ENCODE data around the gene EED. TPM values are rescaled to one million over a fixed set of nuclear protein-coding genes. Genes with fewer than 3 reads are reported as not detected.
A peak's percentile ranks its signal among the peaks of the same experiment; 100 is the strongest.

EED gene
- total and polyA plus RNA-seq, 9 of the 15 experiments (the other 6 are each of a cell fraction or from before 2014, with no cell fraction given), result 33.0 to 110 (median 55.1) TPM

DNA sequence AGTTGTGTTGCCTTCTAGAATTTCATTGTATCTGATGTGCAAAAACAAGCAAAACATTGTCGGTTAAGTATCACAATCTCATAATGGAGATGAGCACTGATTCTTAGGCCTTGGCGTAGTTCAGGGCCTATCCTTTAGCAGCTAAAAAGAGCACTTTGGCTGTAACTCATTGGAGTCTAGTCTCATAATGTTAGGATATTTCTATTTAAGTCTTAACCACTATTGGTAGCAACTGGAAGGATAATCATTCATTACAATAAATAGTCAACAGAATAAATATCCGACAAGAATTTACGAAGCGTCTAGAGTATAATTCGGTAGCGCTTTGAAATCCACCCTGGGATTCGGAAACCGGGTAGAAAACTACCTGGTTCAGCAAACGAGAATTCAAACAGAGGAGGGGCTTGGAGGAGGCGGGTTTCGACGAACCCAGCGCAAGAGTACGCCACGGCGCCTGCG is 461 bp upstream of the EED start (continued):
- TF ChIP-seq, protein P1, sequence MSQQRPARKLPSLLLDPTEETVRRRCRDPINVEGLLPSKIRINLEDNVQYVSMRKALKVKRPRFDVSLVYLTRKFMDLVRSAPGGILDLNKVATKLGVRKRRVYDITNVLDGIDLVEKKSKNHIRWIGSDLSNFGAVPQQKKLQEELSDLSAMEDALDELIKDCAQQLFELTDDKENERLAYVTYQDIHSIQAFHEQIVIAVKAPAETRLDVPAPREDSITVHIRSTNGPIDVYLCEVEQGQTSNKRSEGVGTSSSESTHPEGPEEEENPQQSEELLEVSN (IDR thresholded peaks at IDR 0.05; ENCODE audit: borderline replicate concordance in 1 of 2, extremely low read depth in 1 of 2, insufficient read depth in 1 of 2, insufficient read length in 1 of 2, low read depth in 1 of 2, low read length in 1 of 2, poor library complexity in 1 of 2, severe bottlenecking in 1 of 2), result no peak
- TF ChIP-seq SRSF1 (IDR thresholded peaks at IDR 0.05; ENCODE audit: low read depth, low read length) (no peak), HOXB6 (CRISPR knock-in tag; IDR thresholded peaks at IDR 0.05; ENCODE audit: borderline replicate concordance) (no peak), GTF2E2 (tag; IDR thresholded peaks at IDR 0.05) (peak; percentile 46; the same call in 1 of the 2 replicates), HNRNPLL (IDR thresholded peaks at IDR 0.05; ENCODE audit: low read depth, low read length, poor library complexity, severe bottlenecking) (peak; percentile 95), SNRNP70 (optimal IDR thresholded peaks at IDR 0.05; ENCODE audit: low read depth, low read length) (no peak), NR2F6 (CRISPR knock-in tag; IDR thresholded peaks at IDR 0.05) (no peak), MEIS2 (IDR thresholded peaks at IDR 0.05; ENCODE audit: partially characterized antibody) (peak; percentile 74), NKRF (IDR thresholded peaks at IDR 0.05; ENCODE audit: borderline replicate concordance) (no peak), CXXC5 (CRISPR knock-in tag; IDR thresholded peaks at IDR 0.05) (no peak), POLR3G (IDR thresholded peaks at IDR 0.05; ENCODE audit: extremely low read depth, insufficient read length, insufficient replicate concordance) (no peak), NFATC3 (IDR thresholded peaks at IDR 0.05) (0 out of 2 replicates have a peak, but pooled peaks have one; percentile 17), GATA2 (CRISPR knock-in tag; IDR thresholded peaks at IDR 0.05) (no peak), PHB (CRISPR knock-in tag; IDR thresholded peaks at IDR 0.05) (no peak), ARID2 (IDR thresholded peaks at IDR 0.05) (no peak), HMG20A (CRISPR knock-in tag; conservative IDR thresholded peaks at IDR 0.05) (no peak), SMARCC2 (IDR thresholded peaks at IDR 0.05; ENCODE audit: low read depth) (no peak), ZNF707 (CRISPR knock-in tag; conservative IDR thresholded peaks at IDR 0.05) (no peak), KDM2B (CRISPR knock-in tag; IDR thresholded peaks at IDR 0.05) (no peak)
- TF ChIP-seq, protein P2, sequence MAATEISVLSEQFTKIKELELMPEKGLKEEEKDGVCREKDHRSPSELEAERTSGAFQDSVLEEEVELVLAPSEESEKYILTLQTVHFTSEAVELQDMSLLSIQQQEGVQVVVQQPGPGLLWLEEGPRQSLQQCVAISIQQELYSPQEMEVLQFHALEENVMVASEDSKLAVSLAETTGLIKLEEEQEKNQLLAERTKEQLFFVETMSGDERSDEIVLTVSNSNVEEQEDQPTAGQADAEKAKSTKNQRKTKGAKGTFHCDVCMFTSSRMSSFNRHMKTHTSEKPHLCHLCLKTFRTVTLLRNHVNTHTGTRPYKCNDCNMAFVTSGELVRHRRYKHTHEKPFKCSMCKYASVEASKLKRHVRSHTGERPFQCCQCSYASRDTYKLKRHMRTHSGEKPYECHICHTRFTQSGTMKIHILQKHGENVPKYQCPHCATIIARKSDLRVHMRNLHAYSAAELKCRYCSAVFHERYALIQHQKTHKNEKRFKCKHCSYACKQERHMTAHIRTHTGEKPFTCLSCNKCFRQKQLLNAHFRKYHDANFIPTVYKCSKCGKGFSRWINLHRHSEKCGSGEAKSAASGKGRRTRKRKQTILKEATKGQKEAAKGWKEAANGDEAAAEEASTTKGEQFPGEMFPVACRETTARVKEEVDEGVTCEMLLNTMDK (IDR thresholded peaks at IDR 0.05; ENCODE audit: borderline replicate concordance, insufficient read depth, low read depth, low read length, poor library complexity, severe bottlenecking), result no peak
- TF ChIP-seq, protein P3, sequence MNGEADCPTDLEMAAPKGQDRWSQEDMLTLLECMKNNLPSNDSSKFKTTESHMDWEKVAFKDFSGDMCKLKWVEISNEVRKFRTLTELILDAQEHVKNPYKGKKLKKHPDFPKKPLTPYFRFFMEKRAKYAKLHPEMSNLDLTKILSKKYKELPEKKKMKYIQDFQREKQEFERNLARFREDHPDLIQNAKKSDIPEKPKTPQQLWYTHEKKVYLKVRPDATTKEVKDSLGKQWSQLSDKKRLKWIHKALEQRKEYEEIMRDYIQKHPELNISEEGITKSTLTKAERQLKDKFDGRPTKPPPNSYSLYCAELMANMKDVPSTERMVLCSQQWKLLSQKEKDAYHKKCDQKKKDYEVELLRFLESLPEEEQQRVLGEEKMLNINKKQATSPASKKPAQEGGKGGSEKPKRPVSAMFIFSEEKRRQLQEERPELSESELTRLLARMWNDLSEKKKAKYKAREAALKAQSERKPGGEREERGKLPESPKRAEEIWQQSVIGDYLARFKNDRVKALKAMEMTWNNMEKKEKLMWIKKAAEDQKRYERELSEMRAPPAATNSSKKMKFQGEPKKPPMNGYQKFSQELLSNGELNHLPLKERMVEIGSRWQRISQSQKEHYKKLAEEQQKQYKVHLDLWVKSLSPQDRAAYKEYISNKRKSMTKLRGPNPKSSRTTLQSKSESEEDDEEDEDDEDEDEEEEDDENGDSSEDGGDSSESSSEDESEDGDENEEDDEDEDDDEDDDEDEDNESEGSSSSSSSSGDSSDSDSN (IDR thresholded peaks at IDR 0.05; ENCODE audit: borderline replicate concordance in 1 of 2, low read depth in 2 of 2, low read length in 2 of 2), result 0 out of 4 replicates have a peak, but pooled peaks of 1 of the 2 experiments have one; percentile 51
